ENCODE measurements around the gene DNAAF8.
"Not testable (repeated sequence)": the region's sequence is repeated elsewhere in the genome, so short reads cannot be mapped to it uniquely, and the experiment has no call there.

The DNAAF8 gene

GRCh38 chr16:4723071-4723767 lies 11.1 kb upstream of the DNAAF8 start:
- no peak for DNase-seq (ENCODE audit: low read depth in 3 of 3)

GRCh38 chr16:4724661-4725270 lies 9.6 kb upstream of the DNAAF8 start:
- DNase-seq (ENCODE audit: low read depth in 3 of 3), result no peak

GRCh38 chr16:4726616-4727015 lies 7.7 kb upstream of the DNAAF8 start:
- no peak for DNase-seq (ENCODE audit: low read depth in 3 of 3)

GRCh38 chr16:4728676-4729075 lies 5.7 kb upstream of the DNAAF8 start:
- no peak for DNase-seq (ENCODE audit: low read depth in 3 of 3)

GRCh38 chr16:4729876-4730275 lies 4.5 kb upstream of the DNAAF8 start:
- DNase-seq (ENCODE audit: low read depth in 3 of 3), result no peak

GRCh38 chr16:4733211-4733742 lies 1.1 kb upstream of the DNAAF8 start:
- no peak for DNase-seq (ENCODE audit: low read depth in 3 of 3)

- peak in 1 of 3 experiments; percentile 21 for DNase-seq (ENCODE audit: low read depth in 3 of 3)
Measured at GRCh38 chr16:4733747-4734062, 632 bp upstream of the DNAAF8 start.

GRCh38 chr16:4734730-4735535 lies 596 bp downstream of the DNAAF8 start:
- peak; percentile 83 to 95 (median 86) for DNase-seq (ENCODE audit: low read depth in 3 of 3)

GRCh38 chr16:4736546-4736945 lies 2.2 kb downstream of the DNAAF8 start:
- DNase-seq (ENCODE audit: low read depth in 3 of 3), result no peak

GRCh38 chr16:4737545-4737944 lies 3.2 kb downstream of the DNAAF8 start:
- DNase-seq (ENCODE audit: low read depth in 3 of 3), result no peak

GRCh38 chr16:4738370-4738769 lies 4.0 kb downstream of the DNAAF8 start:
- DNase-seq (ENCODE audit: low read depth in 3 of 3), result not testable (repeated sequence)

- no peak for DNase-seq (ENCODE audit: low read depth in 3 of 3)
Measured at GRCh38 chr16:4743226-4743878, 9.0 kb downstream of the DNAAF8 start.

- no peak for DNase-seq (ENCODE audit: low read depth in 3 of 3)
Measured at GRCh38 chr16:4744555-4745273, 10.4 kb downstream of the DNAAF8 start.

GRCh38 chr16:4745274-4745569 lies 10.9 kb downstream of the DNAAF8 start:
- DNase-seq (ENCODE audit: low read depth in 3 of 3), result no peak

GRCh38 chr16:4746215-4746614 lies 11.9 kb downstream of the DNAAF8 start:
- DNase-seq (ENCODE audit: low read depth in 3 of 3), result no peak

GRCh38 chr16:4746991-4747574 lies 12.7 kb downstream of the DNAAF8 start:
- DNase-seq (ENCODE audit: low read depth in 3 of 3), result no peak

GRCh38 chr16:4747906-4748681 lies 13.8 kb downstream of the DNAAF8 start:
- DNase-seq (ENCODE audit: low read depth in 3 of 3), result no peak

- DNase-seq (ENCODE audit: low read depth in 3 of 3), result no peak
Measured at GRCh38 chr16:4748682-4749411, 14.5 kb downstream of the DNAAF8 start.

- no peak for DNase-seq (ENCODE audit: low read depth in 3 of 3)
Measured at GRCh38 chr16:4749700-4750257, 15.4 kb downstream of the DNAAF8 start.

GRCh38 chr16:4750896-4751295 lies 16.6 kb downstream of the DNAAF8 start:
- no peak for DNase-seq (ENCODE audit: low read depth in 3 of 3)
